NCI-H2171 (cell line): Measurements from ENCODE around the gene SIVA1.

Source experiments
- DNase-seq: peaks from one replicate; lab custom pipeline; 2025; lab: John Stamatoyannopoulos, UW

Gene SIVA1

DNA sequence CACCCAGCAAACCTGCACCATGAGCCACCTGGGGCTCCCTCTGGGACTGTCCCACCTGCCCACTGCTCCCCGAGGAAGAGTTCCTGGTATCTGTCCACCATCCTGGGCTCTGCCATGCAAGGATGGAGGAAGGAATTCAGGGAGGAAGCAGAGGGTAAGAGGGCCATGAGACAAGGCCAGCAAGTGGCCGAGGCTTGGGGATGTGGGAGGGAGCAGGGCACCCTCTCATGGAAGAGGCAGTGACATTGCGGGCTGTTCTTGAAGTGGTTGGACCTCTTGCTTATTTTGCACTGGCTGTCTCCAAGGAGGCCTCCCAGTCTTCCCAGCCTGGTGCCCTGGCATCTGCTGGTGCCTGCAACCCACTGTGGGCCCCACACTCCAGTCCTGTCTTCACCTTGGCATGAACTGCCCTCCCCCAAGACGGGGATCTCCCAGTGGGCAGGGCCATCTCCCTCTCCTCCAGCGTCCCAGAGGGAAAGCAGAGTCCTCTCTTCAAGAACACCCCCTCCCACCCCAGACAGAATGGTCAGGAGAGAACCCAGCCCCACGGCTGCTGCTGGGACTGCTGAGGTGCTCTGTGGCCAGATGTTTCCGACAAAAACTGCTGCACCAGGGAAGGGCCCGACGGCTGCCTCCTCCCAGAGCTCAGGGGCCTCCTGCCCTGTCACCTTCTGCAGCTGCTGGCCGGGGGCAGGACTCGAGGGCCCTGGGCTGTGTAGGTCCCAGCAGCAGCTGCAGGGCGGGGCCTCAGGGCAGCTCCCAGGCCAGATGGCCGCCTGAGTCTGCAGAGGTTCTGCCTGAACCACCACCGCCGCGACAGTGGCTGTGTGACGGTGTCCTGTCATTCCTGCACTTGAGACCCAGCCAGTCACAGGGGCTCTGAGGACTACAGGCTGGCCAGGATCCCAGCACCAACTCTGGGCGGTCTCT is 44.4 kb downstream of the SIVA1 start:
- DNase-seq, result no peak

DNA sequence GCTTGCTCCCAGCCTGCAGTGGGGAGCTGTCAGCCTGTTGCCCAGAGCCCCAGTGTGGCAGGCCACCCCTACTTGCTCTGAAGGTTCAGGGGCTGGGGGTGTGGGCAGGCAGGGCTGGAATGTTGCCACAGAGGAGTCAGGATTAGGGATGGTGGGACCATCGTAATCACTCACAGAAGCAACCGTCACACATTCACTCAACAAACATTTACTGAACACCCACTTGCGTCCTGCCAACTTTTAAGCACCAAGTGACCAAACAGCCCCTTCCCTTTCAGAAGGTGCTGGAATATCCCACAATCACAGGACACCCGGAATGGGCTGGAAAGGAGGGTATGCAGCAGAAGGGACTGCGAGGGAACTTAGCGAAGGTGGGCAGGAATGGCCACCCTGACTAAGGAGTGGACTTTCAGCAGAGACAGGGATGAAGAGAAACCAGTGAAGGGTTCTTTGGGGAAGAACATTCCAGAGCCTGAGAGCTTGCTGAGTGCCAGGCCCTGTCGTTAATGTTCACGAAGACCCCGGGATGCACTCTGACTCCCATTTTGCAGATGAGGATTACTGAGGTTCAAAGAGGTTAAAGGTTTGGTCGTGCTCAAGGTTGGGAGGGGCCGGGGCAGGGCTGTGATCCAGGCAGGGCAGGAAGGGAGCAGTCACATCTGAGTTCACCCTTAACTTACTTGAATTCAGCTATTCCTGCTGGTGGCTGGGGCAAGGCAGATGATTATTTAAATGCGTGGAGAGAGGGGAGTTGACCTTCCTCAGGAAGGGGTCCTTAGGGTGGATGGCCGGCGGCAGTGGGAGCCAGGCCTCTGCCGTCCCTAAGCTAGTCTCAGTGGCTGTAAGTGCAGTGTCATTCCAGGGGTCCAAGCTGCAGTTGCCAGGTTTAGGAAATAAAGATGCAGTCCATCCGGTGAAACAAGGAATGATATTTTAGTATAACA is 45.6 kb downstream of the SIVA1 start:
- no peak for DNase-seq

- no peak for DNase-seq
These were observed 46.5 kb downstream of the SIVA1 start for GRCh38 chr14:104799244-104800014.

- DNase-seq, result no peak
These were observed 47.2 kb downstream of the SIVA1 start for GRCh38 chr14:104800015-104800770.

DNA sequence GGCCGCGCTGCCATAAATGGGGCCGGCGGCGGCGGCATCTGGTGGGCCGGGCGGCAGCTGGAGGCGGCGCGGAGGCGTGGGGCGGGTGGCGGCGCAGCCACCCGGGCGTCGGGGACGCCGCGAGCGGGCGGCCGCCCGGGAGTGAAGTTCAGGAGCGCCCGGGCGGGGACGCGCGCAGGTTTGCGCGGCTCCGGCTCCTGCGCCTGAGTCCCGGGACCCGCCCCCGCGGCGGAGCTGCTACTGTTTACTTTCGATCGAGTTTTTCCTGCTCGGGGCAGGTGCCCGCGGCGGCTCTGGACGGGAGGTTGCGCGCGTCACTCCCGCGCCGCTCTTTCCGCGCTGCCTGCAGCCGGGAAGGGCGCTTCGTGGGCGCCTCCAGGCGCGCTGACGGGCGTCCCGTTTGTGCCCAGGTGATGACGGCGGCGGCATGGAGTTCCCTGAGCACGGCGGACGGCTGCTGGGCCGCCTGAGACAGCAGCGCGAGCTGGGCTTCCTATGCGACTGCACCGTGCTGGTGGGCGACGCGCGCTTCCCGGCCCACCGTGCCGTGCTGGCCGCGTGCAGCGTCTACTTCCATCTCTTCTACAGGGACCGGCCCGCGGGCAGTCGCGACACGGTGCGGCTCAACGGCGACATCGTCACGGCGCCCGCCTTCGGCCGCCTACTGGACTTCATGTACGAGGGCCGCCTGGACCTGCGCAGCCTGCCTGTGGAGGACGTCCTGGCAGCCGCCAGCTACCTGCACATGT is 48.0 kb downstream of the SIVA1 start, which contains the start of gene ZBTB42:
Gene ZBTB42 (plus strand): TSS at position 331 of the 749 bp plus-strand sequence. CDS start 97 bp downstream, at position 428.
- DNase-seq, result peak; percentile 63

- DNase-seq, result no peak
These were observed 48.8 kb downstream of the SIVA1 start for GRCh38 chr14:104801520-104802393.

- no peak for DNase-seq
These were observed 49.6 kb downstream of the SIVA1 start for GRCh38 chr14:104802394-104803184.

DNA sequence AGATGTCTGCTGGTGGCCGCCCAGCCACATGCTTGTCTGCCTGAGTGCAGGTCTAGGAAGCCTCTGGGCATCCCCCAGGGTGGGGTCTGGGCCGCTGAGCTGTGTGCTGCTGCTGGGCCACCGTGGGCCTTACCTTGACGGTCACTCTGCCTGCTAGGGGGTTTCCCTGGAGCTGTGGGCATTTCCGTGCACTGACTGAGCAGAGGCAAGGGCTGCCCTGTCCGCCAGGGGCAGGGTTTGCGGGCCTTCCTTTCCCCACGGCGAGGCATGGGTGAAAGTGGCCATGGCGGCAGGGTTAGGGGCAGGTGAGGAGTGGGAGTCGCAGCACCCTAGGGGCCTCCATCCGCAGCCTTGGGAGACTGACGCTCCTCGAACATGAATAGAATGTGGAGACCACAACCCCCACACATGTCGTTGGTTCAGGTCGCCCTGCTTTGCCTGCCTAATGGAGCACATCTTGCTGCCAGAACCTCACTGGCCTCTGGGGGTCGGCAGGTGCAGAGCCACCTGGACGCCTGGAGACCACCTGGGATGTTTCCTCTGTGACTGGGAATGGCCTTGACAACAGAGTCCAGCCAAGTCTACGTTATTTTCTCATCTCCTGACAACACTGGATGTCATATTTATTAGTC is 50.4 kb downstream of the SIVA1 start:
- DNase-seq, result no peak

GRCh38 chr14:104803912-104804410 is 51.0 kb downstream of the SIVA1 start:
- DNase-seq, result no peak

GRCh38 chr14:104804481-104805325 is 51.8 kb downstream of the SIVA1 start:
- DNase-seq, result no peak

DNA sequence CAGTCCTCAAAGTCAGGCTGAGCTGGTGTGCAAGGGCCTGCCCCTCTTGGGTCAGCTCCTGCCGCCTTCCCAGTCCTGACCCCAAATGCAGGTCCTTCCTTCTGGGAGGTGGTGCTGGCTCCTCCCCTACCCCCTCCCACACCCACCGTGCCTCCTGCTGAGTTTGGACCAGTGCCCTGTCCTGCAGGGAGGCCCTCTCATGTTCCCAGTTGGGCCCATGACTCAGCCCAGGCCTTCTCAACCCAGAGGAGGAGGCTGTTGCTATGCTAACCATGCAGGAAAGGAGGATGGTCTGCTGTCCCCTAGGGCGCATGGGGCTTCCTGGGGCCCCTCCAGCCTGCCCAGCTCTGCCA is 52.4 kb downstream of the SIVA1 start:
- no peak for DNase-seq

GRCh38 chr14:104805941-104806624 is 53.1 kb downstream of the SIVA1 start:
- DNase-seq, result no peak

GRCh38 chr14:104806625-104807465 is 53.9 kb downstream of the SIVA1 start:
- no peak for DNase-seq

GRCh38 chr14:104808456-104808855 is 55.5 kb downstream of the SIVA1 start:
- DNase-seq, result no peak
